Nucleus accumbens (tissue), 56 donors: Measurements from ENCODE around the gene LMAN2.
"Not testable (repeated sequence)": the region's sequence is repeated elsewhere in the genome, so short reads cannot be mapped to it uniquely, and the experiment has no call there.

Experiments used
- DNase-seq, 56 donors: peaks; one replicate each; lab custom pipeline; 2025; lab: John Stamatoyannopoulos, UW

Gene LMAN2

GRCh38 chr5:177310332-177310731, 41.1 kb downstream of the LMAN2 start:
- no peak for DNase-seq

GRCh38 chr5:177309351-177310191, 41.9 kb downstream of the LMAN2 start:
- peak in 11 of 56 donors; percentile 15 to 48 (median 34) for DNase-seq

- DNase-seq: no peak
These were observed 42.7 kb downstream of the LMAN2 start for GRCh38 chr5:177308740-177309139.

- DNase-seq: no peak
These were observed 43.7 kb downstream of the LMAN2 start for GRCh38 chr5:177307544-177308363.

GRCh38 chr5:177306674-177307543, 44.6 kb downstream of the LMAN2 start:
- DNase-seq: no peak

GRCh38 chr5:177306103-177306640, 45.3 kb downstream of the LMAN2 start:
- not testable (repeated sequence) for DNase-seq

GRCh38 chr5:177304392-177305119, 46.9 kb downstream of the LMAN2 start:
- no peak for DNase-seq

- DNase-seq: peak in 1 of 56 donors; percentile 69
These were observed 47.5 kb downstream of the LMAN2 start for GRCh38 chr5:177303925-177304391.

GRCh38 chr5:177303121-177303924, 48.1 kb downstream of the LMAN2 start, which contains the start of the genes PRELID1 and RAB24:
Gene PRELID1, plus strand, starts transcription at chr5:177303799. Its CDS starts 187 bp downstream, at chr5:177303986.
Gene RAB24, minus strand, starts transcription at chr5:177303719. Its CDS starts 431 bp downstream, at chr5:177303288.
- peak in 54 of 56 donors; percentile 35 to 92 (median 77) for DNase-seq

GRCh38 chr5:177302354-177303110, 48.9 kb downstream of the LMAN2 start:
- no peak for DNase-seq

GRCh38 chr5:177301503-177302165, 49.8 kb downstream of the LMAN2 start:
- DNase-seq: no peak

GRCh38 chr5:177300951-177301350, 50.5 kb downstream of the LMAN2 start:
- DNase-seq: no peak

GRCh38 chr5:177300236-177300880, 51.1 kb downstream of the LMAN2 start:
- DNase-seq: peak in 12 of 56 donors; percentile 10 to 52 (median 30)

GRCh38 chr5:177299697-177300096, 51.8 kb downstream of the LMAN2 start:
- DNase-seq: no peak

- DNase-seq: no peak
These were observed 53.5 kb downstream of the LMAN2 start for GRCh38 chr5:177297922-177298321.

- no peak for DNase-seq
These were observed 54.9 kb downstream of the LMAN2 start for GRCh38 chr5:177296581-177296980.
